ENCODE measurements around the gene KCNJ15. TPM values are rescaled to one million over a fixed set of nuclear protein-coding genes. Genes with fewer than 3 reads are reported as not detected.
A peak's percentile ranks its signal among the peaks of the same experiment; 100 is the strongest.

KCNJ15 gene
- total RNA-seq, 2 experiments from 2014 or later, result not detected

GRCh38 chr21:38334866-38335265 is 78.1 kb downstream of the KCNJ15 start:
- Mint-ChIP-seq H3K4me3 (no peak overlapping the region), H3K27ac (no peak overlapping the region), H3K9me3 (no peaks in the 10 kb centered on the region), H3K36me3 (ENCODE audit: low read depth) (no peaks in the 10 kb centered on the region), H3K4me1 (no peaks in the 10 kb centered on the region), H3K27me3 (no peaks in the 10 kb centered on the region)
- DNase-seq, result no peak
- ChIA-PET CTCF (no interaction called here), POLR2A (no interaction called here)

GRCh38 chr21:38337793-38338192 is 81.0 kb downstream of the KCNJ15 start:
- H3K36me3 Mint-ChIP-seq (ENCODE audit: low read depth), result no peaks in the 10 kb centered on the region
- POLR2A ChIA-PET, result no interaction called here
- H3K4me3 Mint-ChIP-seq, result no peak overlapping the region

GRCh38 chr21:38340131-38340530 is 83.3 kb downstream of the KCNJ15 start:
- Mint-ChIP-seq H3K9me3 (no peaks in the 10 kb centered on the region), H3K4me3 (no peak overlapping the region), H3K27me3 (no peaks in the 10 kb centered on the region), H3K27ac (no peak overlapping the region), H3K4me1 (no peaks in the 10 kb centered on the region), H3K36me3 (ENCODE audit: low read depth) (no peaks in the 10 kb centered on the region)
- DNase-seq, result no peak
- CTCF ChIA-PET, result no interaction called here
- POLR2A ChIA-PET, result no interaction called here

More at GRCh38 chr21:38337793-38338192, 81.0 kb downstream of the KCNJ15 start:
- Mint-ChIP-seq H3K9me3 (no peaks in the 10 kb centered on the region), H3K4me1 (no peaks in the 10 kb centered on the region), H3K27me3 (no peaks in the 10 kb centered on the region), H3K27ac (no peak overlapping the region)
- CTCF ChIA-PET, result no interaction called here
- DNase-seq, result no peak

GRCh38 chr21:38341546-38342012 is 84.8 kb downstream of the KCNJ15 start:
- Mint-ChIP-seq H3K27me3 (no peaks in the 10 kb centered on the region), H3K4me1 (no peaks in the 10 kb centered on the region), H3K4me3 (no peak overlapping the region), H3K27ac (no peak overlapping the region), H3K36me3 (ENCODE audit: low read depth) (no peaks in the 10 kb centered on the region), H3K9me3 (peaks cover 2% of the 10 kb centered on the region)
- no peak for DNase-seq
- ChIA-PET POLR2A (no interaction called here), CTCF (no interaction called here)

- Mint-ChIP-seq H3K9me3 (peaks cover 2% of the 10 kb centered on the region), H3K4me3 (no peak overlapping the region), H3K27me3 (no peaks in the 10 kb centered on the region), H3K4me1 (no peaks in the 10 kb centered on the region), H3K27ac (no peak overlapping the region), H3K36me3 (ENCODE audit: low read depth) (no peaks in the 10 kb centered on the region)
- ChIA-PET POLR2A (no interaction called here), CTCF (no interaction called here)
- no peak for DNase-seq
Measured at GRCh38 chr21:38342739-38343138, 85.9 kb downstream of the KCNJ15 start.

GRCh38 chr21:38343691-38344090 is 86.9 kb downstream of the KCNJ15 start:
- CTCF ChIA-PET, result interaction anchor here (0.6 to 0.7 kb wide), 2 partner anchors 9 to 347 kb away, joined by 3 read pairs; no protein-coding TSS in a partner anchor
- no peaks in the 10 kb centered on the region for H3K36me3 Mint-ChIP-seq (ENCODE audit: low read depth)
- H3K4me3 Mint-ChIP-seq, result no peak overlapping the region
- H3K9me3 Mint-ChIP-seq, result peaks cover 2% of the 10 kb centered on the region
- no peak overlapping the region for H3K27ac Mint-ChIP-seq
- POLR2A ChIA-PET, result no interaction called here
- no peaks in the 10 kb centered on the region for H3K4me1 Mint-ChIP-seq
- DNase-seq, result no peak
- H3K27me3 Mint-ChIP-seq, result no peaks in the 10 kb centered on the region

GRCh38 chr21:38346286-38346685 is 89.5 kb downstream of the KCNJ15 start:
- H3K36me3 Mint-ChIP-seq (ENCODE audit: low read depth), result no peaks in the 10 kb centered on the region
- H3K4me1 Mint-ChIP-seq, result peaks cover under 1% of the 10 kb centered on the region
- POLR2A ChIA-PET, result no interaction called here
- H3K27ac Mint-ChIP-seq, result no peak overlapping the region
- peaks cover 2% of the 10 kb centered on the region for H3K9me3 Mint-ChIP-seq
- CTCF ChIA-PET, result no interaction called here
- H3K4me3 Mint-ChIP-seq, result no peak overlapping the region
- no peaks in the 10 kb centered on the region for H3K27me3 Mint-ChIP-seq
- DNase-seq, result no peak

- CTCF ChIA-PET, result no interaction called here
Measured at GRCh38 chr21:38349111-38349746, 92.4 kb downstream of the KCNJ15 start.

GRCh38 chr21:38349977-38350376 is 93.2 kb downstream of the KCNJ15 start:
- Mint-ChIP-seq H3K27me3 (no peaks in the 10 kb centered on the region), H3K4me3 (no peak overlapping the region), H3K27ac (no peak overlapping the region), H3K36me3 (ENCODE audit: low read depth) (no peaks in the 10 kb centered on the region), H3K9me3 (peaks cover 2% of the 10 kb centered on the region), H3K4me1 (peaks cover 9% of the 10 kb centered on the region)
- no peak for DNase-seq
- ChIA-PET CTCF (no interaction called here), POLR2A (interaction anchor here (0.6 kb wide), 1 partner anchor 23 kb away, joined by 3 read pairs; no protein-coding TSS in a partner anchor)

More at GRCh38 chr21:38349111-38349746, 92.4 kb downstream of the KCNJ15 start:
- Mint-ChIP-seq H3K4me3 (no peak overlapping the region), H3K4me1 (peaks cover 9% of the 10 kb centered on the region), H3K27me3 (no peaks in the 10 kb centered on the region), H3K27ac (no peak overlapping the region), H3K9me3 (peaks cover 2% of the 10 kb centered on the region), H3K36me3 (ENCODE audit: low read depth) (no peaks in the 10 kb centered on the region)
- POLR2A ChIA-PET, result no interaction called here
- no peak for DNase-seq

- POLR2A ChIA-PET, result interaction anchor here (0.6 kb wide), 1 partner anchor 24 kb away, joined by 3 read pairs; no protein-coding TSS in a partner anchor
- CTCF ChIA-PET, result no interaction called here
- Mint-ChIP-seq H3K4me1 (peaks cover 9% of the 10 kb centered on the region), H3K4me3 (no peak overlapping the region), H3K27me3 (no peaks in the 10 kb centered on the region), H3K36me3 (ENCODE audit: low read depth) (no peaks in the 10 kb centered on the region), H3K9me3 (peaks cover 2% of the 10 kb centered on the region), H3K27ac (no peak overlapping the region)
- DNase-seq, result no peak
Measured at GRCh38 chr21:38350684-38351083, 93.9 kb downstream of the KCNJ15 start.

GRCh38 chr21:38351176-38351959 is 94.6 kb downstream of the KCNJ15 start:
- no peak overlapping the region for H3K27ac Mint-ChIP-seq
- H3K36me3 Mint-ChIP-seq (ENCODE audit: low read depth), result no peaks in the 10 kb centered on the region
- H3K4me1 Mint-ChIP-seq, result peaks cover 9% of the 10 kb centered on the region
- no peaks in the 10 kb centered on the region for H3K9me3 Mint-ChIP-seq
- DNase-seq, result no peak
- ChIA-PET POLR2A (no interaction called here), CTCF (interaction anchor here (0.9 to 1.1 kb wide), 4 partner anchors 14 to 194 kb away, joined by 3 to 4 read pairs (median 3); no protein-coding TSS in a partner anchor)
- no peak overlapping the region for H3K4me3 Mint-ChIP-seq
- no peaks in the 10 kb centered on the region for H3K27me3 Mint-ChIP-seq

- no peak for DNase-seq
- Mint-ChIP-seq H3K4me1 (peaks cover 9% of the 10 kb centered on the region), H3K36me3 (ENCODE audit: low read depth) (no peaks in the 10 kb centered on the region), H3K27ac (no peak overlapping the region), H3K27me3 (no peaks in the 10 kb centered on the region), H3K9me3 (no peaks in the 10 kb centered on the region), H3K4me3 (no peak overlapping the region)
- ChIA-PET CTCF (interaction anchor here (0.6 to 1.3 kb wide), 6 partner anchors 8 to 264 kb away, joined by 3 to 4 read pairs (median 3); no protein-coding TSS in a partner anchor), POLR2A (no interaction called here)
Measured at GRCh38 chr21:38351961-38352521, 95.2 kb downstream of the KCNJ15 start.

- no peaks in the 10 kb centered on the region for H3K36me3 Mint-ChIP-seq (ENCODE audit: low read depth)
- H3K9me3 Mint-ChIP-seq, result no peaks in the 10 kb centered on the region
- H3K27me3 Mint-ChIP-seq, result no peaks in the 10 kb centered on the region
- H3K4me3 Mint-ChIP-seq, result no peak overlapping the region
- DNase-seq, result peak; percentile 50
- POLR2A ChIA-PET, result no interaction called here
- no peak overlapping the region for H3K27ac Mint-ChIP-seq
- H3K4me1 Mint-ChIP-seq, result peaks cover 9% of the 10 kb centered on the region
- CTCF ChIA-PET, result interaction anchor here (0.6 to 1.3 kb wide), 8 partner anchors 9 to 264 kb away, joined by 3 to 4 read pairs (median 3); no protein-coding TSS in a partner anchor
Measured at GRCh38 chr21:38352536-38353219, 95.9 kb downstream of the KCNJ15 start.

Data from activated CD4-positive, alpha-beta T cell treated with anti-CD3 and anti-CD28 coated beads, Interleukin-2, amount 10 ng/mL, durations not matched to agents 7 days and 5 days (primary cell).